Right atrium auricular region (tissue), 2 donors: Measurements from ENCODE around the gene UBE2D3. TPM values are rescaled to one million over a fixed set of nuclear protein-coding genes. Genes with fewer than 3 reads are reported as not detected.

Experiments used
- DNase-seq: peaks from one replicate; pipeline ENCODE4 v3.0.0-alpha.2; 2019; ENCODE audit warnings: low spot score
- H3K27ac ChIP-seq, 2 donors: fragments of 200-600 bp; sonication (generic); 1 replicate in 1 of 2; 2 replicates in 1 of 2; pipeline ENCODE4 v1.5.1; 2016 to 2019
- H3K27me3 ChIP-seq, 2 donors: fragments of 200-600 bp; sonication (generic); one replicate each; pipeline versions ENCODE4 v1.5.1 to v1.6.0; 2017 to 2019
- H3K36me3 ChIP-seq: fragments of 200-600 bp; sonication (generic); one replicate; pipeline ENCODE4 v1.5.1; 2016
- H3K4me1 ChIP-seq, 2 donors: fragments of 200-600 bp; sonication (generic); one replicate each; pipeline versions ENCODE4 v1.5.1 to v1.6.0; 2017 to 2019
- H3K4me3 ChIP-seq, 2 donors: fragments of 200-600 bp; sonication (generic); 1 replicate in 1 of 2; 2 replicates in 1 of 2; pipeline ENCODE4 v1.5.1; 2017 to 2019; ENCODE audit warnings: mild to moderate bottlenecking in 1 of 2, moderate library complexity in 1 of 2
- H3K9me3 ChIP-seq, 2 donors: fragments of 200-600 bp; sonication (generic); one replicate each; pipeline ENCODE4 v1.5.1; 2019
- total RNA-seq, 2 donors: library from RNA; depleted of rRNA; stranded (reverse); fragments of >200 nt; gene quantifications; one replicate each; pipeline ENCODE4 v1.1.0, GENCODE V29; 2016
- TF ChIP-seq, protein P1 (sequence below), 2 donors: fragments of 200-600 bp; sonication (generic); IDR thresholded peaks; one replicate each; pipeline ENCODE4 v1.5.1; 2019; ENCODE audit warnings: antibody characterized with exemption in 2 of 2

Gene UBE2D3
- total RNA-seq, 2 donors from 2014 or later: 288 to 322 TPM

DNA sequence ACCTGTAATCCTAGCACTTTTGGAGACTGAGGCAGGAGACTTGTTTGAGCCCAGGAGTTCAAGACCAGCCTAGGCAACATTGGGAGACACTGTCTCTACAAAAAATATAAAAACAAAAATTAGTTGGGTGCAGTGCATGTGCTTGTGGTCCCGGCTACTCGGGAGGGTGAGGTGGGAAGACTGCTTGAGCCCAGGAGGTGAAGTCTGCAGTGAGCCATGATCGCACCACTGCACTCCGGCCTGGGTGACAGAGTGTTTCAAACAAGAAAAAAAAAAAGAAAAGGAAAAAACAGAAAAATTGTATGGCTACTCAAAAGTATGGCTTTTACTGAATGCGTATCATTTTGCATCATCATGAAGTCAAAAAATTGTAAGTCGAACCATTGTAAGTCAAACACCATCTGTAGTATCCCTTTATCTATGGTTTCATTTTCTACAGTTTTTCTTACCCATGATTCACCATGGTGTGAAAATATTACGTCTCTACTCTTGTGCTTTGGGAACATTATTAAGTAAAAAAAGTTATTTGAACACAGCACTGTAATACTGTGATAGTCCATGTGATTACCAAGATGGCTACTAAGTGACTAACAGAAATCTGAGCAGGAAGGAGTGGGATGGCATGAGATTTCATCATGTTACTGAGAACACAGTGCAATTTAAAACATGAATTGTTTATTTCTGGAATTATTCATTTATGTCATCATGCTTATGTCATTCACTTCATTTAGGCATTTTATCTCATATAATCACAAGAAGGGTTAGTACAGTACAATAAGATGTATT lies 40.1 kb downstream of the UBE2D3 start:
- Histone ChIP-seq H3K36me3 (peaks cover 7% of the 10 kb centered on the region), H3K27me3 (no peaks in the 10 kb centered on the region), H3K4me1 (no peaks in the 10 kb centered on the region), H3K27ac (no peak overlapping the region), H3K4me3 (no peak overlapping the region), H3K9me3 (peaks cover 0 to 5% of the 10 kb centered on the region in 2 donors)
- TF ChIP-seq, protein P1, sequence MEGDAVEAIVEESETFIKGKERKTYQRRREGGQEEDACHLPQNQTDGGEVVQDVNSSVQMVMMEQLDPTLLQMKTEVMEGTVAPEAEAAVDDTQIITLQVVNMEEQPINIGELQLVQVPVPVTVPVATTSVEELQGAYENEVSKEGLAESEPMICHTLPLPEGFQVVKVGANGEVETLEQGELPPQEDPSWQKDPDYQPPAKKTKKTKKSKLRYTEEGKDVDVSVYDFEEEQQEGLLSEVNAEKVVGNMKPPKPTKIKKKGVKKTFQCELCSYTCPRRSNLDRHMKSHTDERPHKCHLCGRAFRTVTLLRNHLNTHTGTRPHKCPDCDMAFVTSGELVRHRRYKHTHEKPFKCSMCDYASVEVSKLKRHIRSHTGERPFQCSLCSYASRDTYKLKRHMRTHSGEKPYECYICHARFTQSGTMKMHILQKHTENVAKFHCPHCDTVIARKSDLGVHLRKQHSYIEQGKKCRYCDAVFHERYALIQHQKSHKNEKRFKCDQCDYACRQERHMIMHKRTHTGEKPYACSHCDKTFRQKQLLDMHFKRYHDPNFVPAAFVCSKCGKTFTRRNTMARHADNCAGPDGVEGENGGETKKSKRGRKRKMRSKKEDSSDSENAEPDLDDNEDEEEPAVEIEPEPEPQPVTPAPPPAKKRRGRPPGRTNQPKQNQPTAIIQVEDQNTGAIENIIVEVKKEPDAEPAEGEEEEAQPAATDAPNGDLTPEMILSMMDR (IDR thresholded peaks at IDR 0.05): no peak
- DNase-seq: no peak

DNA sequence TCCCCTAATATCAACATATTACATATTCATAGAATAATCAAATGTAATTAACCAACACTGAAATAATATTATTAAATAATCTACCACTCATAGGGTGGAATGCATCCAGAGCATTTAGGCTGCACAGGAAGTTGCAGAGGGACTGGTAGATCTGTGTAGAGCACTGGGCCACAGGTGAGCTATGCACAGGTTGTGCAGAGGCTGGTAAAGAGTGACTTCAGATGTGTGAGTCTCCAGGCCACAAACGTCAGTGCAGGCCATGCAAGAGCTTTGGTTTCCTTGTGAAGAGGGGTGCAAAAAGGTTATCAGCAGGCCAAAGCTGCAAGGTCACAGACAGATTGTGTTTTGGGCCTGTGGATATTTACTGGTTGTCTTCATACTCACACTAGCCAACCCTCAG lies 41.1 kb downstream of the UBE2D3 start:
- Histone ChIP-seq H3K4me3 (no peak overlapping the region), H3K27me3 (no peaks in the 10 kb centered on the region), H3K4me1 (no peaks in the 10 kb centered on the region), H3K36me3 (peaks cover under 1% of the 10 kb centered on the region), H3K27ac (no peak overlapping the region), H3K9me3 (peaks cover 0 to 5% of the 10 kb centered on the region in 2 donors)
- TF ChIP-seq, protein P1 (IDR thresholded peaks at IDR 0.05): no peak
- no peak for DNase-seq

DNA sequence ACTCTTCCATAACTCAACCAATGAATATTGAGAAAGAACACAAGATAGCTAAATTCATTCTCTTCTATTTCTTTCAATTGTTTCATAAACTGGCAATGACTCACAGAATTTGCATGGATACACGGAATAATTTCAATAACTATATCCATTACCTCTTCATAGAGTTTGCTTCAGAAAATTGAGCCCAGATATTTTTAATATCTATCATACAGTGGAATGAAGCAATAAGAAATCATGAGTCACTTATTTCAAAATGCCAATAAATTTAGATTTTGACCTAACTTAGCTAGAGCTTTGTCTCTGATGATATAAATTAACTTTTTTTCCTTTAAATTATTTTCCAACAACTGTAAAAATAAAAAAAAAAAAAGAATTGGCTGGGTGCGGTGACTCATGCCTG lies 44.3 kb downstream of the UBE2D3 start:
- TF ChIP-seq, protein P1 (IDR thresholded peaks at IDR 0.05): no peak
- Histone ChIP-seq H3K4me1 (no peaks in the 10 kb centered on the region), H3K4me3 (no peak overlapping the region), H3K27me3 (no peaks in the 10 kb centered on the region), H3K9me3 (peaks cover 0 to 3% of the 10 kb centered on the region in 2 donors), H3K27ac (no peak overlapping the region), H3K36me3 (no peaks in the 10 kb centered on the region)
- no peak for DNase-seq

DNA sequence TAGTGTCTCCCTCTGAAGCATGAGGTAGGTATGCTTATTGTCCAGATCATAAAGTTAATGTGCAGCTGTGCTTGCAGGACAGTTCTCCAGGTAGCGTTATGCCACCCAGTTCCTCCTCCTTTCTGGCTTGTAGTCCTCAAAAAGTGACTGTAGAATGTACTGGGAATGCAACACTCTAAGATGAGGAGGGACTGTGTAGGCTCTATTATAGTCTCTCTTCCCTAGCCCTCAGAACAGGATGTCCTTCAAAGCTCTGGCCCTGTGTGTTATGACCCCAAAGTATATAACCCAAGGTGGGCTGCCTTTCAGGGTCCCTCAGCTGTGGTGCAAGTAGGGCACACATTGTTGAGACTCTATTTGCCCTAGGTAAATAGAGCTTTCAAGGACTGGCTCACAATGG lies 45.8 kb downstream of the UBE2D3 start:
- Histone ChIP-seq H3K36me3 (no peaks in the 10 kb centered on the region), H3K4me1 (no peaks in the 10 kb centered on the region), H3K27ac (no peak overlapping the region), H3K27me3 (no peaks in the 10 kb centered on the region), H3K4me3 (no peak overlapping the region), H3K9me3 (no peaks in the 10 kb centered on the region)
- TF ChIP-seq, protein P1 (IDR thresholded peaks at IDR 0.05): no peak
- no peak for DNase-seq

DNA sequence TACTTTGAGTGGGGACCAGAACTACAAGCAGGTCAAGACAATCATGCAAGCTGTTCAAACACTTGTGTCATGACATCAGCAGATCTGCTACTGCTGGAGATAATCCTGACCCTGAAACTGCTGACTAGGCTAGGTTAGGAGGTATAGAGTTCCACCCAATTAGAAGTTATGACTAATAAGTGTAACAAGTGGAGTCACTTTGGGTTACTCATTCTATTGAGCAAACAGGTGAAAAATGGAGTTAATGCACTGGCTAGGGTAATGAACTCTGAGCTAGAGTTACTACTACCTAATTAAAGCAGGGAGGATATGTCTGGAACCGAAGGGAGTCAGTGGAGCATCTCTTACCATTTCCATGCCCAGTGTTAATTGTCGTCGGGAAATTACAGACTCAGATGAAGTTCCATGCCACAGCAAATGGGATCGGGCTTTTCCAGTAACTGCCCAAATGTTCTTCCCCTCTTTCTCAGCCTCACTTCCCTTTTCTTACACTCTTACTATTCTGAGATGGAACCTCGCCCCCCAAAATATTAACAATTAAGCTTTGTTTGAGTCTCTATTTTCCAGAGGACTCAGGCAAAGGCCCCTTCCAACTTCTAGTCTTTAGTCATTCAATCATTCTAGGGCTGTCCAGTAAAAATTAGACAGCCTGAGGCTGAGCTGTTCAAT lies 46.7 kb downstream of the UBE2D3 start:
- no peaks in the 10 kb centered on the region for H3K36me3 ChIP-seq
- DNase-seq: no peak
- H3K4me1 ChIP-seq: no peaks in the 10 kb centered on the region
- H3K4me3 ChIP-seq: no peak overlapping the region
- no peaks in the 10 kb centered on the region for H3K27me3 ChIP-seq
- H3K27ac ChIP-seq: no peak overlapping the region
- TF ChIP-seq, protein P1 (IDR thresholded peaks at IDR 0.05): no peak
- no peaks in the 10 kb centered on the region for H3K9me3 ChIP-seq
